CD4-positive, alpha-beta T cell treated with Interferon gamma for 1 hour (primary cell): ENCODE results near the gene MUC5B.
"Not testable (repeated sequence)": the region's sequence is repeated elsewhere in the genome, so short reads cannot be mapped to it uniquely, and the experiment has no call there.

ENCODE experiments used
- DNase-seq: peaks from one replicate; pipeline ENCODE4 v3.0.0-alpha.2; 2020

Gene MUC5B

DNA sequence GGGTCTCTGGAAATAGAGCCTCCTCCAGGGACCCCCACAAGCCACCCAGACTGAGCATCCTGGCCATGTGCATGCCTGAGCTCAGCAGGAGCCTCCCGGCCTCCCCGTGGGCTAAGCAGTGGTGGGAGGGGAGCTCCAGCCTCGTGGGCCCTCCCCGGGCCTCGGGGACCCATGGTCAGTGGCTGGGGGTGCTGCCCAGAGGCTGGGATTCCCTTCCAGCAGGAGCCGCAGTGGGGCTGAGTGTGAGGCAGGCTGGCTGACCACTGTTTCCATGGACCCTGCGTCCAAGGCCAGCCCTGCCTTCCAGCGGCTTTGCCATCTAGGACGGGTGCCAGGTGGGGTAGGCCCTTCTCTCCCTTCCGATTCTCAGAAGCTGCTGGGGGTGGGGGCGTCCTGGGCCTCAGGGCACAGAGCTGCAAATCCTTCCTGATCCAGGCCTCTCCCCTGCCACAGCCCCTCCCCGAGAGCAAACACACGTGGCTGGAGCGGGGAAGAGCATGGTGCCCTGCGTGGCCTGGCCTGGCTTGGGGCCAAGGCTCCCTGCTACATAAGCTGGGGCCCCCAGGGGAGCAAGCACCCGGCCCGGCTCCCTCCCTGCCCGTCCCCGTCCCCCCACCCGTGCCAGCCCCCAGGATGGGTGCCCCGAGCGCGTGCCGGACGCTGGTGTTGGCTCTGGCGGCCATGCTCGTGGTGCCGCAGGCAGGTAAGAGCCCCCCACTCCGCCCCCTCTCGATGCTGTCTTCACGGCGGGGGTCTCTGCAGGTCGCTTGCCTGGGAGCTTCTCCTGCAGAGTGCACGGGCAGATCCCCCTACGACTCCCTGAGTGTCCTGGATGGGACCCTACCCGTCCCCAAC, at the start of gene MUC5B:
Gene MUC5B, plus strand, starts transcription at position 576 of the 855 bp plus-strand sequence. Its CDS starts 58 bp downstream, at position 634.
- no peak for DNase-seq

DNA sequence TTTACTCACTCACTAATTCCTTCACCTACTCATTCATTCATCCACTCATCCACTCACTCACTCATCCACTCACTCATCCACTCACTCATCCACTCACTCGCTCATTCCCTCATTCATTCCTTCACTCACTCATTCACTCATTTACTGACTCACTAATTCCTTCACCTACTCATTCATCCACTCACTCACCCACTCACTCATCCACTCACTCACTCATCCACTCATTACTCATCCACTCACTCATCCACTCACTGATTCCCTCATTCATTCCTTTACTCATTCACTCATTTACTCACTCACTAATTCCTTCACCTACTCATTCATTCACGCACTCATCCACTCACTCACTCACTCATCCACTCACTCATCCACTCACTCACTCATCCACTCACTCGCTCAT, 49.5 kb upstream of the MUC5B start:
- not testable (repeated sequence) for DNase-seq

DNA sequence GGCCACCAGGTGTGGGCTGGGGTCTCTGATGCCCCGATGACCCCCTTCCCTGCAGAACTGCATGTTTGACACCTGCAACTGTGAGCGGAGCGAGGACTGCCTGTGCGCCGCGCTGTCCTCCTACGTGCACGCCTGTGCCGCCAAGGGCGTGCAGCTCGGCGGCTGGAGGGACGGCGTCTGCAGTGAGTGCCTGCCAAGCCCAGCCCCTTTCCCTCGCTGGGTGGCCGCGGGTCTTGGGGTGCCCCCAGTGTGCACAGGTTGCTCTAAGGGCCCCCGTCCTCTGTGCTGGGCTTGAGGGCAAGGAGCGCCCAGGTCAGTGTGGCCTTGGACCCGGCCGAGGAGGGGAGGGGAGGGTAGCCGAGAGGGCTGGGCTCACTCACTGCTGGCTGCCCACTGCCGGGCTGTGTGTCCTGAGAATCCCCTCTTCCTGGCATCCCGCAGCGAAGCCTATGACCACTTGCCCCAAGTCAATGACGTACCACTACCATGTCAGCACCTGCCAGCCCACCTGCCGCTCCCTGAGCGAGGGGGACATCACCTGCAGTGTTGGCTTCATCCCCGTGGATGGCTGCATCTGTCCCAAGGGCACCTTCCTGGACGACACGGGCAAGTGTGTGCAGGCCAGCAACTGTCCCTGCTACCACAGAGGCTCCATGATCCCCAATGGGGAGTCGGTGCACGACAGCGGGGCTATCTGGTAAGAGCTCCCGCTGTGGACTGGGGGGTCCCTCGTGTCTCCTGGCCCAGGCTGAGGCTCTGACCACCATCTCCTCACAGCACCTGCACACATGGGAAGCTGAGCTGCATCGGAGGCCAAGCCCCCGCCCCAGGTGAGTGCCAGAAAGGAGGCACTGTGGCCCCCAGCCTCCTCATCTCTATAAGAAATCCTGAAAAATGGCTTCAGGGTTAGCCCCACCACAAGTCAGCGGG, 48.2 kb upstream of the MUC5B start:
- no peak for DNase-seq

- no peak for DNase-seq
These were observed 47.2 kb upstream of the MUC5B start for GRCh38 chr11:1175461-1176223.

GRCh38 chr11:1176224-1177019, 46.4 kb upstream of the MUC5B start:
- no peak for DNase-seq

DNA sequence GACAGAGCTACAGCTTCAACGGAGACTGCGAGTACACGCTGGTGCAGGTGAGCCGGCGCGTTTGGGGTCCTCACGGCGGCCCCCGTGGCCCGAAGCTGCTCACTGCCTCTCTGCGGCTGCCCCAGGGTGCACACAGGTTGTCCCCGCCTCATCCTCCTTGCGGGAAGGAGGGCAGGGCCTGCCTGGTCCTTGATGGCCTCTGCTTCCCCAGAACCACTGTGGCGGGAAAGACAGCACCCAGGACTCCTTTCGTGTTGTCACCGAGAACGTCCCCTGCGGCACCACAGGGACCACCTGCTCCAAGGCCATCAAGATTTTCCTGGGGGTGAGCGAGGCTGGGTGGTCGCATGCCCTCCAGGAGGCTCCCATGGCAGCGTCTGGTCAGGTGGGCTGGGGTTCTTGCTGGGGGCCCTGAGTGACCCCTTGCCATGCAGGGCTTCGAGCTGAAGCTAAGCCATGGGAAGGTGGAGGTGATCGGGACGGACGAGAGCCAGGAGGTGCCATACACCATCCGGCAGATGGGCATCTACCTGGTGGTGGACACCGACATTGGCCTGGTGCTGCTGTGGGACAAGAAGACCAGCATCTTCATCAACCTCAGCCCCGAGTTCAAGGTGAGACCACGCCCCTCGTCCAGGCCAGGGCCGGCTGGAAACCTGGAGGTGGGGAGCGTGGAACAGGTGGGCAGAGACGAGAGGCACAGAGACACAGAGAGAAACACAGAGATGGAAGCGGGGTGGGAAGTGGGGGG, 45.7 kb upstream of the MUC5B start:
- DNase-seq: no peak

GRCh38 chr11:1177771-1178090, 45.1 kb upstream of the MUC5B start:
- no peak for DNase-seq

- DNase-seq: no peak
These were observed 44.5 kb upstream of the MUC5B start for GRCh38 chr11:1178201-1178885.

DNA sequence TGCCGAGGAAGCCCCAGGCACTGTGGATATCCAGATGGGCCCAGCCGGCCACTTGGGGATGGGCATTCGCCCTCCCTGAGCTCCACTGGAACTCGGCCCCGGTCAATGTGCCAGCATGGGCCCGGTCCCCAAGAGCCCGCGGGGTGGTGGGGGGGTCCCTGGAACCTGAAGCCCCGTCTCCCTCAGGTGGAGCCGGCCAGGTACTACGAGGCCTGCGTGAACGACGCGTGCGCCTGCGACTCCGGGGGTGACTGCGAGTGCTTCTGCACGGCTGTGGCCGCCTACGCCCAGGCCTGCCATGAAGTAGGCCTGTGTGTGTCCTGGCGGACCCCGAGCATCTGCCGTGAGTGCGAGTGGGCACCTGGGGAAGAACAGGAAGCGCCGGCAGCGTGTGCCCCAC, 44.0 kb upstream of the MUC5B start:
- no peak for DNase-seq

DNA sequence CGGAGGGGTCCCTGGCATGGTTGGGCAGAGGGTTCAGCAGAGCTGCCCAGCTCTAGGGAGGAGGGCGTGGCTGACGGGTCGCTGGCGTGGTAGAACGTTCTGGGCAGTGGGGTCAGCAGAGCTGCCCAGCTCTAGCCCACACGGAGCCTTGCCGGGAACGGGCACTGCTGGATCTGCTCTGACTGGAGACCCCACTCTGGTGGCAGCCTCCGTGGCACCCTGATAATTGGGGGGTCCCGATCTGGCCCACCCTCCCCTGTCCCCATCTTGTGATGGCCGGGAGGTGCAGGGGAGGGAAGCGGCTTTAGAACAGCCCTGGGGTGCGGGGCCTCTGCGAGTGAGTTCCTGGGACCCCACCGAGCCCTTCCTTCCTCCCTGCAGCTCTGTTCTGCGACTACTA, 43.2 kb upstream of the MUC5B start:
- DNase-seq: no peak

- DNase-seq: no peak
These were observed 42.7 kb upstream of the MUC5B start for GRCh38 chr11:1180171-1180570.

DNA sequence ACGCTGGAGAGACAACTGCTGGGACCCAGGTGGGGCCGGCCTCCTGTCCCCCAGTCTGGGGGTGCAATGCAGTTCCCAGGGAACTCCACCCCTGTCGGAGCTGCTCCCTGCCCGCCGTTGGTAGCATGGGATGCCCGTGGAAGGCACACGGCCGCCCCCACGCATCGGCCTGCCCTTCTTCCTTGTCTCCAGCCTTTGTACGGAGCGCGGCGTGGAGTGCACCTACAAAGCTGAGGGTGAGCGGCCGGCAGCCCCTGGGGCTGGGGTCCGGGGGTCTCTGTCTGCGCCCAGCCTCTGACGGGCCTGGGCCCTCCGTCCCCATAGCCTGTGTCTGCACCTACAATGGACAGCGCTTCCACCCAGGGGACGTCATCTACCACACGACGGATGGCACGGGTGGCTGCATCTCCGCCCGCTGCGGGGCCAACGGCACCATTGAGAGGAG, 41.9 kb upstream of the MUC5B start:
- DNase-seq: no peak

- DNase-seq: no peak
These were observed 41.4 kb upstream of the MUC5B start for GRCh38 chr11:1181420-1181819.

- DNase-seq: no peak
These were observed 40.9 kb upstream of the MUC5B start for GRCh38 chr11:1181853-1182535.

- not testable (repeated sequence) for DNase-seq
These were observed 38.7 kb upstream of the MUC5B start for GRCh38 chr11:1184139-1184538.

DNA sequence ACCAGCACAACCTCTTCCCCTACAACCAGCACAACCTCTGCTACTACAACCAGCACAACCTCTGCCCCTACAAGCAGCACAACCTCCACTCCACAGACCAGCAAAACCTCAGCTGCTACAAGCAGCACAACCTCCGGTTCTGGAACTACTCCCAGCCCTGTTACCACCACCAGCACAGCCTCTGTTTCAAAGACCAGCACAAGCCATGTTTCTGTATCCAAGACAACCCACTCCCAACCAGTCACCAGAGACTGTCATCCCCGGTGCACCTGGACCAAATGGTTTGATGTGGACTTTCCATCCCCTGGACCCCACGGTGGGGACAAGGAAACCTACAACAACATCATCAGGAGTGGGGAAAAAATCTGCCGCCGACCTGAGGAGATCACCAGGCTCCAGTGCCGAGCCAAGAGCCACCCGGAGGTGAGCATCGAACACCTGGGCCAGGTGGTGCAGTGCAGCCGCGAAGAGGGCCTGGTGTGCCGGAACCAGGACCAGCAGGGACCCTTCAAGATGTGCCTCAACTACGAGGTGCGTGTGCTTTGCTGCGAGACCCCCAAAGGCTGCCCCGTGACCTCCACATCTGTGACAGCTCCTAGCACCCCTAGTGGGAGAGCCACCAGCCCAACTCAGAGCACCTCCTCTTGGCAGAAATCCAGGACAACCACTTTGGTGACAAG, 34.3 kb upstream of the MUC5B start:
- not testable (repeated sequence) for DNase-seq

- DNase-seq: not testable (repeated sequence)
These were observed 33.0 kb upstream of the MUC5B start for GRCh38 chr11:1189816-1190215.

DNA sequence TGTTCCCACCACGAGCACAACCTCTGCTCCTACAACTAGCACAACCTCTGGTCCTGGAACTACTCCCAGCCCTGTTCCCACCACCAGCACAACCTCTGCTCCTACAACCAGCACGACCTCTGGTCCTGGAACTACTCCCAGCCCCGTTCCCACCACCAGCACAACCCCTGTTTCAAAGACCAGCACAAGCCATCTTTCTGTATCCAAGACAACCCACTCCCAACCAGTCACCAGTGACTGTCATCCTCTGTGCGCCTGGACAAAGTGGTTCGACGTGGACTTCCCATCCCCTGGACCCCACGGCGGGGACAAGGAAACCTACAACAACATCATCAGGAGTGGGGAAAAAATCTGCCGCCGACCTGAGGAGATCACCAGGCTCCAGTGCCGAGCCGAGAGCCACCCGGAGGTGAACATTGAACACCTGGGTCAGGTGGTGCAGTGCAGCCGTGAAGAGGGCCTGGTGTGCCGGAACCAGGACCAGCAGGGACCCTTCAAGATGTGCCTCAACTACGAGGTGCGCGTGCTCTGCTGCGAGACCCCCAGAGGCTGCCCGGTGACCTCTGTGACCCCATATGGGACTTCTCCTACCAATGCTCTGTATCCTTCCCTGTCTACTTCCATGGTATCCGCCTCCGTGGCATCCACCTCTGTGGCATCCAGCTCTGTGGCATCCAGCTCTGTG, 30.9 kb upstream of the MUC5B start:
- DNase-seq: not testable (repeated sequence)

- no peak for DNase-seq
These were observed 30.0 kb upstream of the MUC5B start for GRCh38 chr11:1192741-1193325.
